Gastroesophageal sphincter (tissue), 4 donors: Measurements from ENCODE around the gene CPAMD8. TPM values are rescaled to one million over a fixed set of nuclear protein-coding genes. Genes with fewer than 3 reads are reported as not detected.

Experiments used
- ATAC-seq: fragments of 150-250 bp; one replicate; pipeline ENCODE4 v1.9.1; 2016; ENCODE audit warnings: mild to moderate bottlenecking, moderate library complexity
- H3K27ac ChIP-seq, 4 donors: fragments of 200-600 bp; sonication (generic) in 3 of 4; 1 replicate in 3 of 4; 2 replicates in 1 of 4; pipeline ENCODE4 v1.5.1; 2016 to 2019
- H3K27me3 ChIP-seq: fragments of 200-600 bp; sonication (generic); one replicate; pipeline ENCODE4 v1.5.1; 2019
- H3K36me3 ChIP-seq, 2 donors: fragments of 200-600 bp; sonication (generic); one replicate each; pipeline ENCODE4 v1.5.1; 2019; ENCODE audit warnings: control low read depth in 1 of 2
- H3K4me1 ChIP-seq, 3 donors: fragments of 200-600 bp; sonication (generic); 1 replicate in 2 of 3; 2 replicates in 1 of 3; pipeline ENCODE4 v1.5.1; 2016 to 2019; ENCODE audit warnings: control low read depth in 2 of 3
- H3K4me3 ChIP-seq, 2 donors: fragments of 200-600 bp; sonication (generic); one replicate each; pipeline ENCODE4 v1.5.1; 2019; ENCODE audit warnings: mild to moderate bottlenecking in 1 of 2, moderate library complexity in 1 of 2
- H3K9me3 ChIP-seq, 3 donors: fragments of 200-600 bp; sonication (generic); one replicate each; pipeline ENCODE4 v1.5.1; 2017 to 2019; ENCODE audit warnings: control low read depth in 2 of 3
- EP300 ChIP-seq: sonication (generic); formaldehyde crosslinking; IDR thresholded peaks from one replicate; pipeline ENCODE4 v1.6.1; 2017; ENCODE audit warnings: antibody characterized with exemption, mild to moderate bottlenecking
- POLR2A ChIP-seq, 2 donors: fragments of 450-650 bp; IDR thresholded peaks; one replicate each; pipeline ENCODE4 v1.6.1; 2017; ENCODE audit warnings: antibody characterized with exemption in 2 of 2, mild to moderate bottlenecking in 2 of 2, moderate library complexity in 1 of 2
- POLR2AphosphoS5 ChIP-seq: sonication (generic); formaldehyde crosslinking; IDR thresholded peaks from one replicate; pipeline ENCODE4 v1.6.1; 2017; ENCODE audit warnings: antibody characterized with exemption
- WGBS, 2 donors: methylation state at CpG; one replicate each; pipeline ENCODE4 v1.1.5; 2018; ENCODE audit warnings: low coverage in 1 of 2; 5-methylcytosine and 5-hydroxymethylcytosine counted together
- total RNA-seq, 4 donors: library from RNA; depleted of rRNA; stranded (reverse); fragments of >200 nt; gene quantifications; one replicate each; pipeline ENCODE4 v1.1.0, GENCODE V29; 2016
- TF ChIP-seq, protein P1 (sequence below), 4 experiments: fragments of 200-600 bp in 2 of 4; fragments of 450-650 bp in 2 of 4; sonication (generic) in 1 of 4; IDR thresholded peaks; one replicate each; pipeline ENCODE4 v1.5.1; 2017 to 2019; ENCODE audit warnings: antibody characterized with exemption in 4 of 4, mild to moderate bottlenecking in 2 of 4, moderate library complexity in 2 of 4

The CPAMD8 gene
- total RNA-seq, 4 donors from 2014 or later, result 6.9 to 12.0 (median 9.2) TPM

DNA sequence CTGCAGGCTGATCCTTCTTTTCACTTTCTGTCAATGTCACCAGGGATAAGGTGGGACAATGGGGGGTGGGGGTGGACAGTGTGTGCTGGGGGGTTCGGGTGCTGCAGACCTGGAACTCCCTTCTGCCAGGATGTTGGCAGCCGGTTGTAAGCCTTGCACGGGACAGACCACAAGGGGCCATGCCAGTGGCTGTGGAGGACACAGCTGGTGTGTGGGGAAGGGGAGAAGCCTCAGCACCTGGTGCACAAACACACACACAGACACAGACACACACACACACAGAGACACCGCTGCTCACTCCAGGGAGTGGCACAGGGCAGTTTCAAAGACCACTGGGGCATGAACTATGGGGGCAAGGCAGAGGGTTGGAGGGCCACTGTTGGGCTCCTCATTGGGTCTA lies 134.2 kb downstream of the CPAMD8 start:
- ATAC-seq, result no peak
- Histone ChIP-seq H3K27me3 (peaks cover 23% of the 10 kb centered on the region), H3K36me3 (no peaks in the 10 kb centered on the region), H3K4me3 (no peak overlapping the region), H3K9me3 (no peaks in the 10 kb centered on the region), H3K4me1 (peaks cover 0 to 39% (median 7%) of the 10 kb centered on the region in 3 donors), H3K27ac (no peak overlapping the region)
- TF ChIP-seq EP300, result no peak
- TF ChIP-seq, protein P1, sequence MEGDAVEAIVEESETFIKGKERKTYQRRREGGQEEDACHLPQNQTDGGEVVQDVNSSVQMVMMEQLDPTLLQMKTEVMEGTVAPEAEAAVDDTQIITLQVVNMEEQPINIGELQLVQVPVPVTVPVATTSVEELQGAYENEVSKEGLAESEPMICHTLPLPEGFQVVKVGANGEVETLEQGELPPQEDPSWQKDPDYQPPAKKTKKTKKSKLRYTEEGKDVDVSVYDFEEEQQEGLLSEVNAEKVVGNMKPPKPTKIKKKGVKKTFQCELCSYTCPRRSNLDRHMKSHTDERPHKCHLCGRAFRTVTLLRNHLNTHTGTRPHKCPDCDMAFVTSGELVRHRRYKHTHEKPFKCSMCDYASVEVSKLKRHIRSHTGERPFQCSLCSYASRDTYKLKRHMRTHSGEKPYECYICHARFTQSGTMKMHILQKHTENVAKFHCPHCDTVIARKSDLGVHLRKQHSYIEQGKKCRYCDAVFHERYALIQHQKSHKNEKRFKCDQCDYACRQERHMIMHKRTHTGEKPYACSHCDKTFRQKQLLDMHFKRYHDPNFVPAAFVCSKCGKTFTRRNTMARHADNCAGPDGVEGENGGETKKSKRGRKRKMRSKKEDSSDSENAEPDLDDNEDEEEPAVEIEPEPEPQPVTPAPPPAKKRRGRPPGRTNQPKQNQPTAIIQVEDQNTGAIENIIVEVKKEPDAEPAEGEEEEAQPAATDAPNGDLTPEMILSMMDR (IDR thresholded peaks at IDR 0.05), result no peak
- TF ChIP-seq POLR2A (IDR thresholded peaks at IDR 0.05), result no peak
- no peak for TF ChIP-seq POLR2AphosphoS5
- WGBS, 2 donors, result no CpG with 5 or more reads among the region's 4 CpGs

DNA sequence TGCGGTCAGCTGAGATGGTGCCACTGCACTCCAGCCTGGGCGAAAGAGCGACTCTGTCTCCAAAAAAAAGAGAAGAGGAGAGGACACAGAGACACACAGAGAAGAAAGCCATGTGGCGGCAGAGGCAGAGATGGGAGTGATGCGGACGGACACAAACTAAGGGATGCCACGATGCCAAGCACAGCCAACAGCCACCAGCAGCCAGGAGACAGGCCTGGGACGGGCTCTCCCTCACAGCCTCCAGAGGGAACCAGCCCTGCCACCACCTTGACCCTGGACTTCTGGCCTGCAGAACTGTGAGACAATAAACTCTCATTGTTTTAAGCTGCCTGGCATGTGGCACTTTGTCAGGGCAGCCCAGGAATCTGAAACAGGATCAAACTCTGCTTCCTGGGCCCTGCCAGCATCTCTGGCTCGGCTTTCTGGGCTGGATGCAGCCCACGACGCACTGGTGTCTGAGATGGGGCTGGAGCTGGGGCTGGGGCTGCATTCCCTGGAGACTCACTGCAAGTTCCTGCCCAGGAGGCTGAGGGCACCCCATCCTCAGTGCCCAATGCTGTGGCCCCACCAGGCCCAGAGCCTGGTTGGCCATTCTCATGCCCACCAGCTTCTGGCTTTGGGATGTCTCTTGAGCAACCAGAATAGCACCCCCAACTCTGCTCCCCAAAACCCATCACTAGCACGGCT lies 134.8 kb downstream of the CPAMD8 start:
- Histone ChIP-seq H3K27me3 (peaks cover 27% of the 10 kb centered on the region), H3K36me3 (no peaks in the 10 kb centered on the region), H3K4me1 (peaks cover 0 to 38% (median 7%) of the 10 kb centered on the region in 3 donors), H3K27ac (no peak overlapping the region), H3K9me3 (no peaks in the 10 kb centered on the region), H3K4me3 (no peak overlapping the region)
- WGBS, 2 donors, result 93% methylated on average over 5 of the region's 12 CpGs; no CpG with 5 or more reads in 1 of the 2 donors
- no peak for TF ChIP-seq EP300
- TF ChIP-seq POLR2A (IDR thresholded peaks at IDR 0.05), result no peak
- no peak for TF ChIP-seq POLR2AphosphoS5
- TF ChIP-seq, protein P1 (IDR thresholded peaks at IDR 0.05), result no peak
- no peak for ATAC-seq

DNA sequence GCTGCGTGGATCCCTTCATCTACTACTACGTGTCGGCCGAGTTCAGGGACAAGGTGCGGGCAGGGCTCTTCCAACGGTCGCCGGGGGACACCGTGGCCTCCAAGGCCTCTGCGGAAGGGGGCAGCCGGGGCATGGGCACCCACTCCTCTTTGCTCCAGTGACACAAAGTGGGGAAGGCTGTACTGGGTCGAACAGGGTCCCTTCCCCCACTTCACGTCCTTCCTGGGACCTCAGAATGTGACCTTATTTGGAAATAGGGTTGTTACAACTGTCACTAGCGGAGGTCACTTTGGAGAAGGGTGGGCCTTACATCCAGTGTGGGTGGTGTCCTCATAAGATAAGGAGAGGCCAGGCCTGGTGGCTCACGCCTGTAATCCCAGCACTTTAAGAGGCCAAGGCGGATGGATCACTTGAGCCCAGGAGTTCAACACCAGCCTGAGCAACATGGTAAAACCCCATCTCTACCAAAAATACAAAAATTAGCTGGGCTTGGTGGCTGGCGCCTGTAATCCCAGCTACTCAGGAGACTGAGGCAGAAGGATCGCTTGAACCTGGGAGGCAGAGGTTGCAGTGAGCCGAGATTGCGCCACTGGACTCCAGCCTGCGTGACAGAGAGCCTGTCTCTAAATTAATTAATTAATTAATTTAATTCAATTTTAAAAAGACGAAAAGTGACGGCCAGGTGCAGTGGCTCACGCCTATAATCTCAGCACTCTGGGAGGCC lies 136.0 kb downstream of the CPAMD8 start:
- Histone ChIP-seq H3K36me3 (no peaks in the 10 kb centered on the region), H3K9me3 (no peaks in the 10 kb centered on the region), H3K27ac (no peak overlapping the region), H3K4me1 (peaks cover 0 to 26% (median 0%) of the 10 kb centered on the region in 3 donors), H3K27me3 (peaks cover 32% of the 10 kb centered on the region), H3K4me3 (no peak overlapping the region)
- ATAC-seq, result no peak
- TF ChIP-seq POLR2AphosphoS5 (no peak), EP300 (no peak), POLR2A (IDR thresholded peaks at IDR 0.05) (no peak)
- TF ChIP-seq, protein P1 (IDR thresholded peaks at IDR 0.05), result no peak
- WGBS, 2 donors, result 89 to 92% methylated on average over 2 to 9 of the region's 24 CpGs

DNA sequence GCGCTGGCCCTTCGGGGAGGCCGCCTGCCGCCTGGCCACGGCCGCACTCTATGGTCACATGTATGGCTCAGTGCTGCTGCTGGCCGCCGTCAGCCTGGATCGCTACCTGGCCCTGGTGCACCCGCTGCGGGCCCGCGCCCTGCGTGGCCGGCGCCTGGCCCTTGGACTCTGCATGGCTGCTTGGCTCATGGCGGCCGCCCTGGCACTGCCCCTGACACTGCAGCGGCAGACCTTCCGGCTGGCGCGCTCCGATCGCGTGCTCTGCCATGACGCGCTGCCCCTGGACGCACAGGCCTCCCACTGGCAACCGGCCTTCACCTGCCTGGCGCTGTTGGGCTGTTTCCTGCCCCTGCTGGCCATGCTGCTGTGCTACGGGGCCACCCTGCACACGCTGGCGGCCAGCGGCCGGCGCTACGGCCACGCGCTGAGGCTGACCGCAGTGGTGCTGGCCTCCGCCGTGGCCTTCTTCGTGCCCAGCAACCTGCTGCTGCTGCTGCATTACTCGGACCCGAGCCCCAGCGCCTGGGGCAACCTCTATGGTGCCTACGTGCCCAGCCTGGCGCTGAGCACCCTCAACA lies 136.6 kb downstream of the CPAMD8 start:
- WGBS, 2 donors, result 100% methylated on average over 9 of the region's 48 CpGs; no CpG with 5 or more reads in 1 of the 2 donors
- H3K36me3 ChIP-seq, result no peaks in the 10 kb centered on the region
- TF ChIP-seq POLR2AphosphoS5 (no peak), EP300 (no peak), POLR2A (IDR thresholded peaks at IDR 0.05) (peak in 1 of 2 donors; percentile 3)
- TF ChIP-seq, protein P1 (IDR thresholded peaks at IDR 0.05), result no peak
- H3K9me3 ChIP-seq, result no peaks in the 10 kb centered on the region
- H3K4me3 ChIP-seq, result peak overlapping the region in 1 of 2 donors; percentile 38
- no peak for ATAC-seq
- H3K4me1 ChIP-seq, result peaks cover 0 to 21% (median 0%) of the 10 kb centered on the region in 3 donors
- peaks cover 37% of the 10 kb centered on the region for H3K27me3 ChIP-seq
- H3K27ac ChIP-seq, result peak overlapping the region in 2 of 4 donors; percentile 22 to 69
